Measurements from ENCODE around the gene KCNH1. TPM values are rescaled to one million over a fixed set of nuclear protein-coding genes. Genes with fewer than 3 reads are reported as not detected.

KCNH1 gene
- total and polyA plus RNA-seq, 10 of the 15 experiments (the other 5 are each of a cell fraction or from before 2014, with no cell fraction given), result 0.02 to 0.04 (median 0.04) TPM; not detected in 7

- H3K27me3 ChIP-seq (replicated peaks in 1 of 2; ENCODE audit: control insufficient read depth in 2 of 2, insufficient read depth in 2 of 2, low read length in 1 of 2), result no peaks in the 10 kb centered on the region
- BruUV-seq (replicated peaks), result no TSS peak
- ChIA-PET RAD21 (ENCODE audit: unreplicated experiment) (interaction anchor here (0.9 to 3.0 kb wide), 10 partner anchors 9 to 352 kb away, joined by 3 to 12 read pairs (median 4); no protein-coding TSS in a partner anchor), SMC1A (ENCODE audit: uncharacterized antibody, unreplicated experiment) (interaction anchor here (0.6 to 3.7 kb wide), 14 partner anchors 11 to 1012 kb away, joined by 3 to 16 read pairs (median 4); no protein-coding TSS in a partner anchor), POLR2A (interaction anchor here (1.0 to 1.1 kb wide), 3 partner anchors 10 to 342 kb away, joined by 3 to 5 read pairs (median 3); no protein-coding TSS in a partner anchor), CTCF (interaction anchor here (0.9 to 2.3 kb wide), 3 partner anchors 9 to 14 kb away, joined by 3 to 13 read pairs (median 4); no protein-coding TSS in a partner anchor)
- H3K4me3 ChIP-seq, result no peak overlapping the region
- H3K4me1 ChIP-seq (ENCODE audit: control insufficient read depth, insufficient read depth, low read length), result peaks cover 19% of the 10 kb centered on the region
- 0% methylated on average over 5 of the region's 5 CpGs for WGBS (ENCODE audit: insufficient coverage, insufficient replicate concordance, low lambda C conversion rate, missing lambda C conversion rate)
- H2AFZ ChIP-seq (ENCODE audit: control insufficient read depth, low read depth, low read length), result peak overlapping the region; percentile 2; the same call in 1 of the 2 replicates
- peak overlapping the region; percentile 70 for H3K27ac ChIP-seq (ENCODE audit: control insufficient read depth, insufficient read depth)
- peak overlapping the region; percentile 18 for H3K4me2 ChIP-seq (ENCODE audit: control insufficient read depth, insufficient read depth)
- intact Hi-C loops (cut with micrococcal nuclease; ENCODE audit: unreplicated experiment), result loop anchor here (10.0 kb wide), 1 partner anchor 280 kb away; no protein-coding TSS in a partner anchor
- DNase-seq (ENCODE audit: low read depth, low spot score) (peak; percentile 51), FAIRE-seq (peak; percentile 91), ATAC-seq (peak; percentile 96)
- in situ Hi-C loops (cut with MboI), result no loop called here
- peak overlapping the region; percentile 52 for H3K9ac ChIP-seq (ENCODE audit: control insufficient read depth, insufficient read depth, low read length)
- H4K20me1 ChIP-seq (ENCODE audit: control insufficient read depth, insufficient read depth), result no peaks in the 10 kb centered on the region
- H3K36me3 ChIP-seq (ENCODE audit: control insufficient read depth in 2 of 2, insufficient read depth in 2 of 2, low read length in 1 of 2), result no peaks in the 10 kb centered on the region
- H3K79me2 ChIP-seq (ENCODE audit: control insufficient read depth, insufficient read depth, low read length), result no peaks in the 10 kb centered on the region
- no peaks in the 10 kb centered on the region for H3K9me3 ChIP-seq (replicated peaks; ENCODE audit: control insufficient read depth, insufficient read depth, low read length)
- TF ChIP-seq NFYA (IDR thresholded peaks at IDR 0.05; ENCODE audit: borderline replicate concordance, low read depth, low read length) (no peak), STAT1 (conservative IDR thresholded peaks at IDR 0.05) (no peak), CHD2 (IDR thresholded peaks at IDR 0.05; ENCODE audit: borderline replicate concordance, low read depth, low read length) (no peak), BMI1 (IDR thresholded peaks at IDR 0.05; ENCODE audit: borderline replicate concordance) (no peak), SREBF2 (IDR thresholded peaks at IDR 0.05; ENCODE audit: low read length) (no peak), TCF3 (IDR thresholded peaks at IDR 0.05; ENCODE audit: borderline replicate concordance, insufficient read depth, low read depth, low read length) (no peak), RAD21 (IDR thresholded peaks at IDR 0.05; ENCODE audit: insufficient read depth, low read depth, low read length) (no peak), PAX5 (IDR thresholded peaks at IDR 0.05; ENCODE audit: borderline replicate concordance, low read depth, low read length) (0 out of 2 replicates have a peak, but pooled peaks have one; percentile 28), SMARCA5 (IDR thresholded peaks at IDR 0.05) (peak; percentile 84), SUZ12 (IDR thresholded peaks at IDR 0.05; ENCODE audit: unreplicated experiment) (no peak), HDAC2 (IDR thresholded peaks at IDR 0.05) (no peak), ZNF592 (IDR thresholded peaks at IDR 0.05) (no peak), SMAD1 (IDR thresholded peaks at IDR 0.05; ENCODE audit: low read depth, partially characterized antibody) (no peak), MYB (IDR thresholded peaks at IDR 0.05; ENCODE audit: borderline replicate concordance, low read depth, low read length) (no peak)
- TF ChIP-seq, protein P1, sequence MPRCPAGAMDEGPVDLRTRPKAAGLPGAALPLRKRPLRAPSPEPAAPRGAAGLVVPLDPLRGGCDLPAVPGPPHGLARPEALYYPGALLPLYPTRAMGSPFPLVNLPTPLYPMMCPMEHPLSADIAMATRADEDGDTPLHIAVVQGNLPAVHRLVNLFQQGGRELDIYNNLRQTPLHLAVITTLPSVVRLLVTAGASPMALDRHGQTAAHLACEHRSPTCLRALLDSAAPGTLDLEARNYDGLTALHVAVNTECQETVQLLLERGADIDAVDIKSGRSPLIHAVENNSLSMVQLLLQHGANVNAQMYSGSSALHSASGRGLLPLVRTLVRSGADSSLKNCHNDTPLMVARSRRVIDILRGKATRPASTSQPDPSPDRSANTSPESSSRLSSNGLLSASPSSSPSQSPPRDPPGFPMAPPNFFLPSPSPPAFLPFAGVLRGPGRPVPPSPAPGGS (IDR thresholded peaks at IDR 0.05; ENCODE audit: borderline replicate concordance, insufficient read depth, low read depth, low read length, poor library complexity, severe bottlenecking), result peak; percentile 85
- TF ChIP-seq, protein P2, sequence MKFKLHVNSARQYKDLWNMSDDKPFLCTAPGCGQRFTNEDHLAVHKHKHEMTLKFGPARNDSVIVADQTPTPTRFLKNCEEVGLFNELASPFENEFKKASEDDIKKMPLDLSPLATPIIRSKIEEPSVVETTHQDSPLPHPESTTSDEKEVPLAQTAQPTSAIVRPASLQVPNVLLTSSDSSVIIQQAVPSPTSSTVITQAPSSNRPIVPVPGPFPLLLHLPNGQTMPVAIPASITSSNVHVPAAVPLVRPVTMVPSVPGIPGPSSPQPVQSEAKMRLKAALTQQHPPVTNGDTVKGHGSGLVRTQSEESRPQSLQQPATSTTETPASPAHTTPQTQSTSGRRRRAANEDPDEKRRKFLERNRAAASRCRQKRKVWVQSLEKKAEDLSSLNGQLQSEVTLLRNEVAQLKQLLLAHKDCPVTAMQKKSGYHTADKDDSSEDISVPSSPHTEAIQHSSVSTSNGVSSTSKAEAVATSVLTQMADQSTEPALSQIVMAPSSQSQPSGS (IDR thresholded peaks at IDR 0.05; ENCODE audit: low read length), result 0 out of 2 replicates have a peak, but pooled peaks have one; percentile 31
These were observed 449.3 kb downstream of the KCNH1 start for GRCh38 chr1:210684466-210685294.

All from GM12878 (cell line).